ENCODE data around the gene GRWD1.

Gene GRWD1

DNA sequence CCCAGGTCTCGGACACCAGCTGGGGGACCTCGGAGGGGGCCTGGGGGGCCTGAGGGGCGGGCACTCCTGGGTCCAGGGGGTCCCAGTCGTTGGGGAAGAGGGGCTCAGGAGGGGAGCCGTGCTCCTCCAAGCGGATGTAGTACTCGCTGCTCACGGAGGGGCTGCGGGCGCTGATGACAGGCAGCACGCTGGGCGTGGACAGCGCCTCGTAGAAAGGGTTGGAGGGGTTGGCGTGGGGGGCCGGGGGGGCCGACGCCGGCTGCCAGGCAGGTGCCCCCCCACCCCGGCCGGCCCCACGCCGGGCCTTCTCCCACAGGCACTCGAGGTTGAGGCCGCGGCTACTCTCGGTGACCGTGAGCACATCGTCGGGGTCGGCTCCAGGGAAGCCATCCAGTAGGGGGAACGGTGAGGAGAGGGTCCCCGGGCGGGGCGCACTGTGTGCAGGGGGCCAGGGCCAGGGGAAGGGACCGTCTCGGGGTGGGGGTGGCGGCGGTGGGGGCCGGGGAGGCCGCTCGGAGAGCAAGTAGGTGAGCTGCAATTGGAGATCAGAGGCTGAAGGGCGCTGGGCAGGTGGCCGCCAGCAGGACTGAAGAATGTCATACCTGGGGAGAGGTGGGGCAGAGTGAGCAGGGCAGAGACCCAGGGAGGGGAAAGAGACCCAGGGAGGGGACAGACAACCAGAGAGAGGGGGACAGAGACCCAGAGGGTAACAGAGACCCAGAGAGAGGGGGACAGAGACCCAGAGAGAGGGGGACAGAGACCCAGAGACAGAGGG, 53.7 kb downstream of the GRWD1 start:
- Histone ChIP-seq H3K4me3 (ENCODE audit: low read depth, low read length) (no peak overlapping the region), H3K36me3 (no peaks in the 10 kb centered on the region), H3K4me1 (0 out of 2 replicates have a peak, but pooled peaks cover 3% of the 10 kb centered on the region), H3K9me3 (no peaks in the 10 kb centered on the region), H3K27me3 (peaks cover 52% of the 10 kb centered on the region)
- TF ChIP-seq, protein P1, sequence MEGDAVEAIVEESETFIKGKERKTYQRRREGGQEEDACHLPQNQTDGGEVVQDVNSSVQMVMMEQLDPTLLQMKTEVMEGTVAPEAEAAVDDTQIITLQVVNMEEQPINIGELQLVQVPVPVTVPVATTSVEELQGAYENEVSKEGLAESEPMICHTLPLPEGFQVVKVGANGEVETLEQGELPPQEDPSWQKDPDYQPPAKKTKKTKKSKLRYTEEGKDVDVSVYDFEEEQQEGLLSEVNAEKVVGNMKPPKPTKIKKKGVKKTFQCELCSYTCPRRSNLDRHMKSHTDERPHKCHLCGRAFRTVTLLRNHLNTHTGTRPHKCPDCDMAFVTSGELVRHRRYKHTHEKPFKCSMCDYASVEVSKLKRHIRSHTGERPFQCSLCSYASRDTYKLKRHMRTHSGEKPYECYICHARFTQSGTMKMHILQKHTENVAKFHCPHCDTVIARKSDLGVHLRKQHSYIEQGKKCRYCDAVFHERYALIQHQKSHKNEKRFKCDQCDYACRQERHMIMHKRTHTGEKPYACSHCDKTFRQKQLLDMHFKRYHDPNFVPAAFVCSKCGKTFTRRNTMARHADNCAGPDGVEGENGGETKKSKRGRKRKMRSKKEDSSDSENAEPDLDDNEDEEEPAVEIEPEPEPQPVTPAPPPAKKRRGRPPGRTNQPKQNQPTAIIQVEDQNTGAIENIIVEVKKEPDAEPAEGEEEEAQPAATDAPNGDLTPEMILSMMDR (IDR thresholded peaks at IDR 0.05; ENCODE audit: low read depth, low read length): no peak
- DNase-seq: no peak

DNA sequence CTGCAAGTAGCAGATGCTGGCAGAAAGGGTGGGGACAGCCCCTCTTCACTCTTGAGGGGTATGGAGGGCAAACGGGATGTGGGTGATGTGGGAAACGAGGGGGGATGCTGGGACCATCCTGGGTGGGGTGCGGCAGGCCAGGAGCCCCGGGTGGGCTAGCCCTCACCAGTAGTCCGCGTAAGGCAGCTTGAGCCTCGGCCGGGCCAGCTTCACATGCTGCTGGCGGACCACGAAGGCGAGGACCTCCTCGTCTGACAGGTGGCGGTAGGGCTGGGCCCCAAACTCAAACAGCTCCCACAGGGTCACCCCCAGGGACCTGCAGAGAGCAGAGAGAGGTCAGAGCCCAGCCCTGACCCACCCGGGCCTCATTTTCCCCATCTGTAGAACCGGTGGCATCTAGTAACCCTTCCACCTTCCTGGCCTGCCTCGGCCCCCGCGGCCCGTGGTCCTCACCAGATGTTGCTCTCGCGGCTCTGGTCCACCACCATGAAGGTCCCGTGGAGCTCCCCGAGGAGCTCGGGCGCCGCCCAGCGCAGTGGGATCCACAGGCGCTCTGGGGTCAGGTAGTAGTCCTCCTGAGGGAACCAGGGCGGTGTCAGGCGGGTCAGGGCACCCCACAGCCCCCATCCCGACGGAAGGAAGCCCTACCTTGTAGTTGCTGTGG, 55.2 kb downstream of the GRWD1 start:
- no peak for DNase-seq
- Histone ChIP-seq H3K36me3 (no peaks in the 10 kb centered on the region), H3K27me3 (peaks cover 39% of the 10 kb centered on the region), H3K9me3 (no peaks in the 10 kb centered on the region), H3K4me1 (0 out of 2 replicates have a peak, but pooled peaks cover 3% of the 10 kb centered on the region), H3K4me3 (ENCODE audit: low read depth, low read length) (no peak overlapping the region)
- TF ChIP-seq, protein P1 (IDR thresholded peaks at IDR 0.05; ENCODE audit: low read depth, low read length): no peak

DNA sequence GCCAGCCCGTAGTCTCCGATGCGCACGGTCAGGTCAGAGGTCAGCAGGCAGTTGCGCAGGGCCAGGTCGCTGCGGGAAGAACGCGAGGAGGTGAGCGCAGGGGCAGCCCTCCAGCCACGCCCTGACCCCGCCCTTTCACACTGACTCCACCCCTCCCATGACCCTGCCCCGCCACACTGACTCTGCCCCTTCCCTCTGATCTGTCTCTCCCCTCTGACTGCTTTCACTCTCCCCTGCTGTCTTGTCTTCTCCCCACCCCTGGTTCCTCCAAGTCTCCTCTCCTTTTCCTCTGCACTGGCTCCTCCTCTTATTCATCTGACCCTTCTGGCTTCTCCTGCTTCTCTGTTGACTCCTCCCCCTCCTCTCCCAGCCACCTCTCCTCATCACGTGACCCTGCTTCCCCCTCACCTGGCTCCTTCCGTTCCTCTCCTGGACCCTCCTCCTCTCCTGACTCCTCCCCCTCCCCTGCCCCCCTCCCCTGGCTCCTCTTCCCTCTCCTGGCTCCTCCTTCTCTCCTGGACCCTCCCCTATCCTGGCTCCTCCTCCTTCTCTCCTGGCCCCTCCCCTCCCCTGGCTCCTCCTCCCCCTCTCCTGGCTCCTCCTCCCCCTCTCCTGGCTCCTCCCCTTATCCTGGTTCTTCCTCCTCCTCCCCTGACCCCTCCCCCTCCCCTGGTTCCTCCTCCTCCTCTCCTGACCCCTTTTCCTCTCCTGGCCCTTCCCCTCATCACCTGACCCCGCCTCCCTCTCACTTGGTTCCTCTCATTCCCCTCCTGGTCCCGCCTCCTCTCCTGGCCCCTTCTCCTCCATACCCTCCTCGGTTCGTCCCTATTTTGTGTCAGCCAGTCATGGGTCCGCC, 55.9 kb downstream of the GRWD1 start:
- peaks cover 34% of the 10 kb centered on the region for H3K27me3 ChIP-seq
- no peaks in the 10 kb centered on the region for H3K36me3 ChIP-seq
- DNase-seq: peak; percentile 77
- 0 out of 2 replicates have a peak, but pooled peaks cover 3% of the 10 kb centered on the region for H3K4me1 ChIP-seq
- no peak overlapping the region for H3K4me3 ChIP-seq (ENCODE audit: low read depth, low read length)
- TF ChIP-seq, protein P1 (IDR thresholded peaks at IDR 0.05; ENCODE audit: low read depth, low read length): no peak
- no peaks in the 10 kb centered on the region for H3K9me3 ChIP-seq

DNA sequence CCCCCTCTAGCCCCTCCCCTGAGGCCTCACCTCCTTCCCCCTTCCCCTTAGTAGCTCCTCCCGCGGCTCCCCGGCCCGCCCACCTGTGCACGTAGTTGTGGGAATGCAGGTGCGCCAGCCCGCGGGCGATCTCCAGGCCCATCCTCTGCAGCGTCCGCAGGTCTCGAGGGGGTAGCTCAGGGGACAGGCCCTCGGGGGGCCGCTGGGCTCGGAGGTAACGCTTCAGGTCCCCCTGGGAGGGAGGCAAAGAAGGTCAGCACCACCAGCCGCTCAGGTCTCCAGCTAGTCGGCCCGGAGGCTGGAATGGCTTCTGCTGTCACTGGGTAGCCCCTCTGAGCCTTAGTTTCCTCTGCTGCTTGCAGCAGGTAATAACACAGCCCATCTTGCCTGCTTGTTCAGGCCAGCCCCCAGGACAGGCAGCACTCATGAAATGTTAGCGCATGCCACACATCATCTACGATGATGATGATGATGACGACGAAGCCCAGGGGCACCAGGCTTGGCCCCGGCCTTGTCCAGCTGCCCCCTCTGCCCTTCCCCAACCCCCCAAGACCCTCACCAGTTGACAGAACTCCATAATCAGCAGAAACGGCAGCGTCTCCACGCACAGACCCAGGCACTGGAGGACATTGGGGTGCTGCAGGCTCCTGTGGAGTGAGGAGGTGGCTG, 56.7 kb downstream of the GRWD1 start:
- Histone ChIP-seq H3K36me3 (no peaks in the 10 kb centered on the region), H3K4me1 (0 out of 2 replicates have a peak, but pooled peaks cover 3% of the 10 kb centered on the region), H3K9me3 (no peaks in the 10 kb centered on the region), H3K4me3 (ENCODE audit: low read depth, low read length) (no peak overlapping the region), H3K27me3 (peaks cover 26% of the 10 kb centered on the region)
- TF ChIP-seq, protein P1 (IDR thresholded peaks at IDR 0.05; ENCODE audit: low read depth, low read length): no peak
- no peak for DNase-seq

DNA sequence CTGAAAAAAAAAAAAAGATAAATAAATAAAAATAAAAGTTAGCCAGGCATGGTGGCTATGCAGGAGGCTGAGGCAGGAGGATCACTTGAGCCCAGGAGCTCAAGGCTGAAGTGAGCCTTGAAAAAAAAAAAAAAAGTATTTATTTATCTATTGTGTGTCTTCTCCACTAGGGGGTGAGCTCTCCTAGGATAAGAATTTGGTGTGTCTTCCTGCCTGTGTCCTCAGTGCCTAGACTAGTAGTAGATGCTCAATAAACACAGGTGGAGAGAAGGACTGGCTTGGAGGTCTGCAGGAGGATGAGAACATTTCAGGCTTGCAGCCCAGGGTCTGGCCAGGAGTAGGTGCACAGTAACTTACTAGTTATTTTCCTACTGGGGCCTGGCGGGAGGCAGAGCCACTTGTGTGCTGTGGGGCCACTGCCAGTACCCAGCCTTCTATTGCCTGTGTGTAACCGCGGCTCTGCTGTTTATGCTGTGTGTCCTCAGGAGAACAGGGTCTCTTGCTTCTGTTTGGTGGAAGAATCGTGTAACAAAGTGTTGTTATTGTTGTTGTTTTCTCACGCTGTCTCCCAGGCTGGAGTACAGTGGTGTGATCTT, 60.5 kb downstream of the GRWD1 start:
- Histone ChIP-seq H3K27me3 (no peaks in the 10 kb centered on the region; the same call in 1 of the 2 replicates), H3K9me3 (no peaks in the 10 kb centered on the region), H3K36me3 (no peaks in the 10 kb centered on the region), H3K4me3 (ENCODE audit: low read depth, low read length) (no peak overlapping the region), H3K4me1 (0 out of 2 replicates have a peak, but pooled peaks cover 6% of the 10 kb centered on the region)
- TF ChIP-seq, protein P1 (IDR thresholded peaks at IDR 0.05; ENCODE audit: low read depth, low read length): peak; percentile 51
- no peak for DNase-seq

All from BE2C (cell line).